HG03457 (cell line): ENCODE data around the gene SPATA46.
"Not testable (repeated sequence)": the region's sequence is repeated elsewhere in the genome, so short reads cannot be mapped to it uniquely, and the experiment has no call there.

Experiments
- ATAC-seq: cut with Tn5 transposase; IDR thresholded peaks from one replicate; pipeline ENCODE4 v1.9.1; 2021; ENCODE audit warnings: moderate number of reproducible peaks; ENCODE audit not compliant: unreplicated experiment

The SPATA46 gene

GRCh38 chr1:162358928-162359327, 17.7 kb downstream of the SPATA46 start:
- no peak for ATAC-seq

GRCh38 chr1:162357681-162358266, 18.9 kb downstream of the SPATA46 start:
- no peak for ATAC-seq

GRCh38 chr1:162353702-162354101, 23.0 kb downstream of the SPATA46 start:
- no peak for ATAC-seq

- ATAC-seq: no peak
Measured at GRCh38 chr1:162353078-162353477, 23.6 kb downstream of the SPATA46 start.

GRCh38 chr1:162351874-162352273, 24.8 kb downstream of the SPATA46 start:
- not testable (repeated sequence) for ATAC-seq

GRCh38 chr1:162351246-162351842, 25.3 kb downstream of the SPATA46 start:
- ATAC-seq: no peak

- no peak for ATAC-seq
Measured at GRCh38 chr1:162349635-162350330, 26.9 kb downstream of the SPATA46 start.

GRCh38 chr1:162347281-162347680, 29.4 kb downstream of the SPATA46 start:
- no peak for ATAC-seq

- ATAC-seq: no peak
Measured at GRCh38 chr1:162343470-162343869, 33.2 kb downstream of the SPATA46 start.

GRCh38 chr1:162342452-162342983, 34.1 kb downstream of the SPATA46 start:
- no peak for ATAC-seq

GRCh38 chr1:162336621-162337285, 39.9 kb downstream of the SPATA46 start:
- ATAC-seq: no peak

- no peak for ATAC-seq
Measured at GRCh38 chr1:162335126-162335525, 41.5 kb downstream of the SPATA46 start.

GRCh38 chr1:162333991-162334390, 42.7 kb downstream of the SPATA46 start:
- ATAC-seq: no peak

GRCh38 chr1:162329826-162330225, 46.8 kb downstream of the SPATA46 start:
- no peak for ATAC-seq

- no peak for ATAC-seq
Measured at GRCh38 chr1:162328512-162328911, 48.1 kb downstream of the SPATA46 start.

- ATAC-seq: no peak
Measured at GRCh38 chr1:162327788-162328165, 48.9 kb downstream of the SPATA46 start.

GRCh38 chr1:162327144-162327787, 49.4 kb downstream of the SPATA46 start:
- ATAC-seq: no peak

GRCh38 chr1:162326559-162326958, 50.1 kb downstream of the SPATA46 start:
- ATAC-seq: no peak

- no peak for ATAC-seq
Measured at GRCh38 chr1:162324396-162324795, 52.3 kb downstream of the SPATA46 start.
